Measurements from ENCODE around the gene ADSS1.

DNA sequence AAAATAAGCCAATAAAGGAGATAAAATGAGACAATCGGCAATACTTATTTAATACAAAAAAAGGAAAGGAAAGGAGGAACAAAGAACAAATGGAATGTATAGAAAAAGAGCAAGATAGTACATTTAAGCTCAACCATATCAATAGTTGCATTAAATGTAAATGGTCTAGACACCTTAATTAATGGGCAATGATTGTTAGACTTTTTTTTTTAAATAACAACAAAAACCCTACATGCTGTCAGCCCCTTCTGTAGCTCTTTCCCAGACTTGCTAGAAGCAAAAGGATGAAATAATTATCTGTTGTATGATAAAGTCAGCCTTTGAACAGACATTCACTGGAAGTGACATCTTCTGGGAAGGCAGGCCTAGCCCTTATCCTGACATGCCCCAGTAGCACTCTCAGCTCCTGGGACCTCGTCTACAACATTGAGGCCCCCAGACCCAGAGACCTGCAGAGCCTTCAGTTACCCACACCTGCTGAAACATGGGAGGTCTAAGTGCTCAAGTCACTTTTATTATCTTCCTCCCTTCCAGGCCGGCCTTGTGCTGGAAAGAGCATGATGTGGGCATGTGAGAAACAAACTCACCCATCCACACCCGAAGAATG is 42.3 kb downstream of the ADSS1 start:
- TF ChIP-seq, protein P1, sequence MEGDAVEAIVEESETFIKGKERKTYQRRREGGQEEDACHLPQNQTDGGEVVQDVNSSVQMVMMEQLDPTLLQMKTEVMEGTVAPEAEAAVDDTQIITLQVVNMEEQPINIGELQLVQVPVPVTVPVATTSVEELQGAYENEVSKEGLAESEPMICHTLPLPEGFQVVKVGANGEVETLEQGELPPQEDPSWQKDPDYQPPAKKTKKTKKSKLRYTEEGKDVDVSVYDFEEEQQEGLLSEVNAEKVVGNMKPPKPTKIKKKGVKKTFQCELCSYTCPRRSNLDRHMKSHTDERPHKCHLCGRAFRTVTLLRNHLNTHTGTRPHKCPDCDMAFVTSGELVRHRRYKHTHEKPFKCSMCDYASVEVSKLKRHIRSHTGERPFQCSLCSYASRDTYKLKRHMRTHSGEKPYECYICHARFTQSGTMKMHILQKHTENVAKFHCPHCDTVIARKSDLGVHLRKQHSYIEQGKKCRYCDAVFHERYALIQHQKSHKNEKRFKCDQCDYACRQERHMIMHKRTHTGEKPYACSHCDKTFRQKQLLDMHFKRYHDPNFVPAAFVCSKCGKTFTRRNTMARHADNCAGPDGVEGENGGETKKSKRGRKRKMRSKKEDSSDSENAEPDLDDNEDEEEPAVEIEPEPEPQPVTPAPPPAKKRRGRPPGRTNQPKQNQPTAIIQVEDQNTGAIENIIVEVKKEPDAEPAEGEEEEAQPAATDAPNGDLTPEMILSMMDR (IDR thresholded peaks at IDR 0.05), result no peak
- no peak for TF ChIP-seq POLR2AphosphoS5 (IDR thresholded peaks at IDR 0.05; ENCODE audit: insufficient read depth in 1 of 2, low read depth in 1 of 2)

Measured in vagina (tissue), 2 donors.